ENCODE data around the gene MAST4. TPM values are rescaled to one million over a fixed set of nuclear protein-coding genes. Genes with fewer than 3 reads are reported as not detected.

Gene MAST4
- total RNA-seq, 4 donors from 2014 or later = 19.5 to 44.1 (median 24.1) TPM

GRCh38 chr5:67198917-67199316 is 602.7 kb downstream of the MAST4 start:
- Histone ChIP-seq H3K9me3 (no peaks in the 10 kb centered on the region), H3K36me3 (no peaks in the 10 kb centered on the region), H3K27ac (no peak overlapping the region), H3K4me1 (peaks cover 0 to 21% (median 6%) of the 10 kb centered on the region in 4 donors), H3K4me3 (no peak overlapping the region), H3K27me3 (no peaks in the 10 kb centered on the region)
- no peak for DNase-seq (ENCODE audit: low spot score in 2 of 2)
- 77 to 86% methylated on average over 1 of the region's 1 CpG for WGBS, 2 donors
- TF ChIP-seq POLR2A (IDR thresholded peaks at IDR 0.05) (no peak), EP300 (IDR thresholded peaks at IDR 0.05) (no peak), CTCF (IDR thresholded peaks at IDR 0.05) (no peak)

DNA sequence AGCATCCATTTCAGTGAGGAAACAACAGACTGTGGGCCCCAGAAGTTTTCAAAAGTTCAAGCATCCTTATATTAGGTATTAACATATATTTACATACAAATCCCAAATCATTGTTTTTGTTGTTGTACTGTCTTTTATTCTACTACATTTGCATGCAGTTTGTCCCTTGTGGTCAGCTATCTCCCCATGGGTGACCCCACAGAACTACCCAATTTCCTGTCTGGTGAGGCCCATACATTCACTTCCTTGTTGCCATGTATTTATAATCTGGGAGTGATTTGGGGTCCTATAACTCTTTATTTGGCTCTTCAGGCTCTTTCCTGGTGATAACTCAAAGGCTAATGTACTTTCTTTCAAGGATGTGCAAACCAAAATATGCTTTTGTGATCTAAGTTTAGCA is 603.7 kb downstream of the MAST4 start:
- H3K36me3 ChIP-seq = no peaks in the 10 kb centered on the region
- no peak overlapping the region for H3K27ac ChIP-seq
- TF ChIP-seq POLR2A (IDR thresholded peaks at IDR 0.05) = no peak
- TF ChIP-seq CTCF (IDR thresholded peaks at IDR 0.05) = no peak
- TF ChIP-seq EP300 (IDR thresholded peaks at IDR 0.05) = no peak
- no peak for DNase-seq (ENCODE audit: low spot score in 2 of 2)
- H3K27me3 ChIP-seq = no peaks in the 10 kb centered on the region
- H3K4me3 ChIP-seq = no peak overlapping the region
- H3K9me3 ChIP-seq = no peaks in the 10 kb centered on the region
- H3K4me1 ChIP-seq = peaks cover 0 to 25% (median 7%) of the 10 kb centered on the region in 4 donors

- H3K9me3 ChIP-seq = no peaks in the 10 kb centered on the region
- H3K36me3 ChIP-seq = no peaks in the 10 kb centered on the region
- TF ChIP-seq POLR2A (IDR thresholded peaks at IDR 0.05) = no peak
- no peak for TF ChIP-seq EP300 (IDR thresholded peaks at IDR 0.05)
- no peak overlapping the region for H3K27ac ChIP-seq
- no peak overlapping the region for H3K4me3 ChIP-seq
- H3K4me1 ChIP-seq = peaks cover 0 to 18% (median 7%) of the 10 kb centered on the region in 4 donors
- no peak for DNase-seq (ENCODE audit: low spot score in 2 of 2)
- no peaks in the 10 kb centered on the region for H3K27me3 ChIP-seq
- WGBS, 2 donors = 96 to 97% methylated on average over 2 of the region's 2 CpGs
Observed at GRCh38 chr5:67200809-67201562, 604.8 kb downstream of the MAST4 start.

- no peak for TF ChIP-seq EP300 (IDR thresholded peaks at IDR 0.05)
- TF ChIP-seq CTCF (IDR thresholded peaks at IDR 0.05) = no peak
- TF ChIP-seq POLR2A (IDR thresholded peaks at IDR 0.05) = no peak
- Histone ChIP-seq H3K27ac (no peak overlapping the region), H3K4me3 (no peak overlapping the region), H3K36me3 (no peaks in the 10 kb centered on the region), H3K9me3 (no peaks in the 10 kb centered on the region), H3K27me3 (no peaks in the 10 kb centered on the region), H3K4me1 (peaks cover 0 to 12% (median 4%) of the 10 kb centered on the region in 4 donors)
- 78 to 83% methylated on average over 6 of the region's 6 CpGs for WGBS, 2 donors
- DNase-seq (ENCODE audit: low spot score in 2 of 2) = no peak
Observed at GRCh38 chr5:67201897-67202549, 605.8 kb downstream of the MAST4 start.

GRCh38 chr5:67202828-67203227 is 606.6 kb downstream of the MAST4 start:
- Histone ChIP-seq H3K4me1 (peaks cover 0 to 10% (median 2%) of the 10 kb centered on the region in 4 donors), H3K4me3 (no peak overlapping the region), H3K27ac (no peak overlapping the region), H3K36me3 (no peaks in the 10 kb centered on the region), H3K27me3 (no peaks in the 10 kb centered on the region), H3K9me3 (no peaks in the 10 kb centered on the region)
- DNase-seq (ENCODE audit: low spot score in 2 of 2) = no peak
- no peak for TF ChIP-seq CTCF (IDR thresholded peaks at IDR 0.05)
- TF ChIP-seq POLR2A (IDR thresholded peaks at IDR 0.05) = no peak
- TF ChIP-seq EP300 (IDR thresholded peaks at IDR 0.05) = no peak
- WGBS, 2 donors = 77 to 89% methylated on average over 4 of the region's 4 CpGs

Measured in tibial nerve (tissue), 4 donors.